ENCODE results near the gene THRB.

Gene THRB

DNA sequence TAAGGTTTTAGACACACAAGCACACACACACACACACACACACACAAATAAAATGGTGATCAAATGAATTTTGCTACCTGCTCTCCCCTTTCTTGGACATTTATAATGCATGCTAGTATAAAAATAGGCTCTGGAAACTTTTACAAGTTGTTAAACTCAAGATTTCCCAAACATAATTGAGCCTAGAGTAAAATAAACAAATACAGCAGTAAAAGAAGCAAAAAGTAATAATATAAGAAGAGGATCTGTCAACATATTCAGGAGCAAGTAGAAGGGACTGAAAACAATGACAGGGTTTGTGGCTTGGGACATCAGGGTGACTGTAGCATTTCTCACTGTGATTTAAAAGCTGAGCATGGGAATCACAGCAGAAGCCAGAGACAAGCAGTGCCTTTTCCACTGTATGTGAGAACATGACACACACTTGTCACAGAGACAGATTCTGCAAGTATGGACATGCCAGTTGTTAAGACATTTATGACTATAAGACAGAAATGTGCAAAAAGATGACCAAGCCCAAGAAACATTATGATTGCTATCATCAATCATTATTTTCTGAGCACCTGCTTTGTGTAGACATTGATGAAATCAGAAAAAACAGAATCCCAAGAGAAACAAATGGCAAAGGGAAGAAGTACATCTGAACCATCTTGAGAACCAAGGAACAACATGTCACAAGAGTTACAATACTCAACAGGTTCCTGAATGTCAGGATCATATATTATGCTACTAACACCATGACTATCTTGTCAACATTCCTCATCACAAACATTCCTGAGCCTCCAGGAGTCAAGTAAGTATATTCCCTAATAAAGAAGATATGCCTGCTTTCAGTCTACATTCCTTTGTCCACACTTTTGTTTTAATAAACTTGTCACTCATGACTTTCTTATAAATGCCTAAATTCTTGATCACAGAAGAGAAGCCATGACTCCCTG, 7.1 kb downstream of the THRB start:
- no peak for DNase-seq
- TF ChIP-seq, protein P1, sequence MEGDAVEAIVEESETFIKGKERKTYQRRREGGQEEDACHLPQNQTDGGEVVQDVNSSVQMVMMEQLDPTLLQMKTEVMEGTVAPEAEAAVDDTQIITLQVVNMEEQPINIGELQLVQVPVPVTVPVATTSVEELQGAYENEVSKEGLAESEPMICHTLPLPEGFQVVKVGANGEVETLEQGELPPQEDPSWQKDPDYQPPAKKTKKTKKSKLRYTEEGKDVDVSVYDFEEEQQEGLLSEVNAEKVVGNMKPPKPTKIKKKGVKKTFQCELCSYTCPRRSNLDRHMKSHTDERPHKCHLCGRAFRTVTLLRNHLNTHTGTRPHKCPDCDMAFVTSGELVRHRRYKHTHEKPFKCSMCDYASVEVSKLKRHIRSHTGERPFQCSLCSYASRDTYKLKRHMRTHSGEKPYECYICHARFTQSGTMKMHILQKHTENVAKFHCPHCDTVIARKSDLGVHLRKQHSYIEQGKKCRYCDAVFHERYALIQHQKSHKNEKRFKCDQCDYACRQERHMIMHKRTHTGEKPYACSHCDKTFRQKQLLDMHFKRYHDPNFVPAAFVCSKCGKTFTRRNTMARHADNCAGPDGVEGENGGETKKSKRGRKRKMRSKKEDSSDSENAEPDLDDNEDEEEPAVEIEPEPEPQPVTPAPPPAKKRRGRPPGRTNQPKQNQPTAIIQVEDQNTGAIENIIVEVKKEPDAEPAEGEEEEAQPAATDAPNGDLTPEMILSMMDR (IDR thresholded peaks at IDR 0.05; ENCODE audit: low read depth, low read length): no peak
- Histone ChIP-seq H3K4me1 (no peaks in the 10 kb centered on the region), H3K27me3 (no peaks in the 10 kb centered on the region), H3K9me3 (no peaks in the 10 kb centered on the region), H3K36me3 (no peaks in the 10 kb centered on the region), H3K4me3 (ENCODE audit: low read depth, low read length) (no peak overlapping the region)

DNA sequence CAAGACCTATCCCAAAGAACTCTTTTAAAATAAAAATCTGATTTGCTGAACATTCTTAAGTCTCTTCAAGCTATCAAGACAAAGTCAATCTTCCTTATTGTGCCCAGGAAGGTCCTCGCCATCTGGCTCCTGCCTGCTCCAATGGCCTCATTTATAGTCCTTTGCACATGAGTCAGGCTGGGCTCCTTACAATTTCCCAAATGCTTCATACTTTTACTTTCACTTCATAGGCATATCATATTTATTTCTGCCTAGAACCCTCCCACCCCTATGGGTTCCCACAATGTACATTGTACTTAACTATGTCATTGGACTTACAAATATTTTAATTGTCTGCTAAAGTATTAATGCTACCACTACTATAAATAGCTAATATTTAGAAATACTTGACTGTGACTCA, 9.1 kb downstream of the THRB start:
- DNase-seq: no peak
- Histone ChIP-seq H3K36me3 (no peaks in the 10 kb centered on the region), H3K4me1 (no peaks in the 10 kb centered on the region), H3K27me3 (no peaks in the 10 kb centered on the region), H3K9me3 (no peaks in the 10 kb centered on the region), H3K4me3 (ENCODE audit: low read depth, low read length) (no peak overlapping the region)
- TF ChIP-seq, protein P1 (IDR thresholded peaks at IDR 0.05; ENCODE audit: low read depth, low read length): no peak

DNA sequence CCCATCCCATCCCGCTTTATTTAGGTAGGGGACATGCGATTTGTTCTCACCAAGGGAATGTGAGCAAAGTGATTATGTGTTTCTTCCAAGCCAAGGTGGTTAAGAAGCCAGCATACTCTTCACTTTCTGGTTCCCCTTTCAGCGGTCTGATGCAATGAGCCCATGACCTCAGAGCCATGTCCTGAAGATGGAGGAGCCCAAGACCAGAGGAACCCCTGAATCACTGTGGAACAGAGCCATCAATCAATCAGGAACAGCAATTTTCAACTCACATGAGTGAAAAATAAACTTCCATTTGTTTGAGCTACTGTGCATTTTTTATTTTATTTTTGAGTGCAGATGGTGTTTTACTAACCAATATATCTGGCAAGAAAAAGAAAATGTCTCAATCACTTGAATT, 10.8 kb downstream of the THRB start:
- TF ChIP-seq, protein P1 (IDR thresholded peaks at IDR 0.05; ENCODE audit: low read depth, low read length): no peak
- H3K4me1 ChIP-seq: no peaks in the 10 kb centered on the region
- H3K36me3 ChIP-seq: no peaks in the 10 kb centered on the region
- DNase-seq: no peak
- H3K27me3 ChIP-seq: no peaks in the 10 kb centered on the region
- H3K4me3 ChIP-seq (ENCODE audit: low read depth, low read length): no peak overlapping the region
- no peaks in the 10 kb centered on the region for H3K9me3 ChIP-seq

DNA sequence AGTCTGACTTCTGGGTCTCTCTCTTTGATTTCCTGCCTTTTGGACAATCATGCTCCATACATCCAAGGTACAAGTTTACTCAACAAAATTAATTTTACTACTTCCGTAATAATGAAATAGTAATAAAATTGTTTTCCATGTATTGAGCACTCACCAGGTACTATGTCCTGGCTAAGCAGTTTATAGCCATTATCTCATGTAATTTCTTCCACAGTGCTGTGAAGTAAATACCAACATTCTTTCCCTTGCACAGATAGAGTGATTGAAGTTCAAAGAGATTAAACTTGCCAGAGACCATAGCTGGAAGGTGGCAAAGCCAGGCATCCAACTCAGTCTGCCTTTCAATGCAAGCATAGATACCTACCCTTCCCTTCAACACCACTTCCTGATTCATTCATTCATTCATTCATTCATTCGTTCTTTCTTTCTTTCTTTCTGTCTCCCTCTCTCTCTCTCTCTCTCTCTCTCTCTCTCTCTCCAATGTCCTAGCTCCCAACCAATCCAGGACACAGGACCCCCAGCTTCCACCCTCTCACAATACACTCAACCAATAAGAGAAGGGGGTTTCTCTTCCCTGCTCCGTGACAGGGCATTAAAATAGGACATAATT, 12.4 kb downstream of the THRB start:
- Histone ChIP-seq H3K27me3 (no peaks in the 10 kb centered on the region), H3K4me3 (ENCODE audit: low read depth, low read length) (no peak overlapping the region), H3K4me1 (no peaks in the 10 kb centered on the region), H3K36me3 (no peaks in the 10 kb centered on the region), H3K9me3 (no peaks in the 10 kb centered on the region)
- TF ChIP-seq, protein P1 (IDR thresholded peaks at IDR 0.05; ENCODE audit: low read depth, low read length): no peak
- DNase-seq: no peak

DNA sequence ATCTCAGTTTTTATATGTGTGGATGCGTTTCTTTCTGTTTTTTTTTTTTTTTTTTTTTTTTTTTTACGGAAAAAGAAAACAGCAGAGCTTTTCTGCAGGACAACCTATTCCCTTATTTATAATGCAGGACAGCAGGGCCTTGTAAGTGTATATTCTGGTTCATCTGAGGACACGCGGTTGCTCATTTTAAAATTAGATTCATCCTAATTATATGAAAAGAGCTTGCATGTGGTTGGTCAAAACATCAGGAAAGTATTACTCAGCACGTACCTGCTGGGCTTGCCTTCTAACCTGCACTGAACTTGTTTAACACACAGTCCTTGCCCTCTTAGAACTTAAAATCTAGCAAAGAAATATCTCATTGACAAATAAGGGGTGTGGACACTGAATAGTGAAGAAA, 13.5 kb downstream of the THRB start:
- no peak for DNase-seq
- TF ChIP-seq, protein P1 (IDR thresholded peaks at IDR 0.05; ENCODE audit: low read depth, low read length): no peak
- H3K4me3 ChIP-seq (ENCODE audit: low read depth, low read length): no peak overlapping the region
- H3K4me1 ChIP-seq: no peaks in the 10 kb centered on the region
- H3K27me3 ChIP-seq: no peaks in the 10 kb centered on the region
- no peaks in the 10 kb centered on the region for H3K9me3 ChIP-seq
- no peaks in the 10 kb centered on the region for H3K36me3 ChIP-seq

DNA sequence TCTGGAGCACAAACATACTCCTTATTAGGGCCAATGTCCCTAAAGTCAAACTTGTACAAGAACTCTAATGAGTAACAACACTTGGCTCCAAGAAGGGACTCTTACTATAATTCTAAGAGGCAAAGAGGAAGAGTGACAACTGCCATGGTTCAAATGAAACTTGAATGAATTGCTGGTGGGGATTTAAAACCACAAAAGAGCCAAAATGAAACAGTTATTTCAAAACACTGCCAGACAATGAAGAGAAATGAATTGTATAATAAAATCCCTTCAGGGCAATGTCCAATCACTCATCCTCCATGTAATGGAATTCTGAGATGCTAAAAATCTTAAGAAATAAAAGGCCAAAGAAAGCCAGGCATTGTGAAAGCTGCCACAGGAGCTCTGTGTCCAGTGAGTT, 14.2 kb downstream of the THRB start:
- Histone ChIP-seq H3K4me1 (no peaks in the 10 kb centered on the region), H3K4me3 (ENCODE audit: low read depth, low read length) (no peak overlapping the region), H3K36me3 (no peaks in the 10 kb centered on the region), H3K27me3 (no peaks in the 10 kb centered on the region), H3K9me3 (no peaks in the 10 kb centered on the region)
- no peak for DNase-seq
- TF ChIP-seq, protein P1 (IDR thresholded peaks at IDR 0.05; ENCODE audit: low read depth, low read length): no peak

Measured in BE2C (cell line).